ENCODE data around the gene CCDC159.
A peak's percentile ranks its signal among the peaks of the same experiment; 100 is the strongest.
"Not testable (repeated sequence)": the region's sequence is repeated elsewhere in the genome, so short reads cannot be mapped to it uniquely, and the experiment has no call there.

Gene CCDC159

GRCh38 chr19:11367528-11367927, 21.2 kb downstream of the CCDC159 start:
- DNase-seq, result no peak

- no peak for DNase-seq
Observed at GRCh38 chr19:11370744-11371143, 24.4 kb downstream of the CCDC159 start.

- no peak for DNase-seq
Observed at GRCh38 chr19:11373166-11373884, 27.0 kb downstream of the CCDC159 start.

GRCh38 chr19:11373885-11374432, 27.6 kb downstream of the CCDC159 start:
- DNase-seq, result no peak

- peak; percentile 100 for DNase-seq
Observed at GRCh38 chr19:11374433-11375142, 28.3 kb downstream of the CCDC159 start, which contains the start of gene SWSAP1. TSS of gene SWSAP1 (plus strand) at chr19:11374666. CDS start at chr19:11374681, 15 bp downstream.

DNA sequence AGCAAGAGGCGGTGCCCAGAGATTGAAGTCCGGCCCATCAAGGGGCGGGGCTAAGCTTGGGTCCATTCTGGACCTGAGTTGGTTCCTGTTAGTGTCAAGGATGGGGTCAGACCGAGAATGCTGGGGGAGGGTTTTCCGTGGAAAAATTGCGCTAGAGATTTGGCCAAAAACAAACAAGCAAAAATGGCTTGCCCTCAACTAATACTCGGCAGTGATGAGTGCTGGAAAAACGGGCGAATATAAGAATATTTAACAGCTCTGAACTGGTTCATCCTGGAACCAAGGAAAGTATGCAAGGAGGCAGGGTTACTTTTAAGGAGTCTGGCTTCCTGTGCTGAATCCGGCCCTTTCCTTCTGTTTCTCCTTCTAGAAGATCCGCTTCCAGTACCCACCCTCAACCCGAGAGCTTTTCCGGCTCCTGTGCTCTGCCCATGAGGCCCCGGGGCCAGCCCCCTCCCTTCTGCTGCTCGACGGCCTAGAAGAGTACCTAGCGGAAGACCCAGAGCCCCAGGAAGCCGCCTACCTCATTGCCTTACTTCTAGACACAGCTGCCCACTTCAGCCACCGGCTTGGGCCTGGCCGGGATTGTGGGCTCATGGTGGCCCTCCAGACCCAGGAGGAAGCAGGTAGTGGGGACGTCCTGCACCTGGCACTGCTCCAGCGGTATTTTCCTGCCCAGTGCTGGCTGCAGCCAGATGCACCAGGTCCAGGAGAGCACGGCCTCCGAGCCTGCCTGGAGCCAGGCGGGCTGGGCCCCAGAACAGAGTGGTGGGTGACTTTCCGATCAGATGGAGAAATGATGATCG, 29.0 kb downstream of the CCDC159 start:
- DNase-seq, result peak; percentile 46

GRCh38 chr19:11377237-11377636, 30.9 kb downstream of the CCDC159 start:
- peak; percentile 89 for DNase-seq

- DNase-seq, result no peak
Observed at GRCh38 chr19:11377756-11378155, 31.4 kb downstream of the CCDC159 start.

- peak; percentile 74 for DNase-seq
Observed at GRCh38 chr19:11378319-11379189, 32.2 kb downstream of the CCDC159 start.

DNA sequence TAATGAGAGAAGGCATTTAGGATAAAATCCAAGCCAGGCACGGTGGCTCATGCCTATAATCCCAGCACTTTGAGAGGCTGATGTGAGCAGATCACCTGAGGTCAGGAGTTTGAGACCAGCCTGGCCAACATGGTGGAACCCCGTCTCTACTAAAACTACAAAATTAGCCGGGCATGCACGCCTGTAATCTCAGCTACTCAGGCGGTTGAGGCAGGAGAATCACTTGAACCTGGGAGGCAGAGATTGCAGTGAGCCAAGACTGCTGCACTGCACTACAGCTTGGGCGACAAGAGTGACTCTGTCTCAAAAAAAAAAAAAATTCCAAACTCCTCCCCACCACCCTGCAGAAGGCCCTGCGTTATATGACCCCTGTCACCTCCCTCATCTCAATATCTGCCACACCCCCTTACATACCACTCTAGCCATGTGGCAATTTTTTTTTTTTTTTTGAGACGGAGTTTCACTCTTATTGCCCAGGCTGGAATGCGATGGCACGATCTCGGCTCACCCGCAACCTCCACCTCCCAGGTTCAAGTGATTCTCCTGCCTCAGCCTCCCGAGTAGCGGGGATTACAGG, 33.0 kb downstream of the CCDC159 start:
- not testable (repeated sequence) for DNase-seq

DNA sequence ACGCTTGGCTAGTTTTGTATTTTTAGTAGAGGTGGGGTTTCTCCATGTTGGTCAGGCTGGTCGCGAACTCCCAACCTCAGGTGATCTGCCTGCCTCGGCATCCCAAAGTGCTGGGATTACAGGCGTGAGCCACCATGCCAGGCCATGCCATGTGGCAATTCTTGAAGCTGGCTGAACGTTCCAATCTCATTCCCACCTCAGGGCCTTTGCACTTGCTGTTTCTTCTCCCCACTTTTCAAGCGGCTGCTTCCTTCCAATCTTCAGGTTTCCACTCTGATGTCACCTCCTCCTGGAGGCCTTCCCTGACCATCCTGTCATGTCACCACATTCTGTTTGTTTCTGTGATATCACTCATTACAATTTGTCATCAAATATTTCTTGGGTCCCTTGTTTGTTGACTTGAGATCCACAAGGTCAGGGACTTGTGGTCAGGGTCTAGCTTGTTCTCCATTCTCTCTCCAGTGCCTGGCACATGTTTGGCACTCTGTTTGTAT, 33.6 kb downstream of the CCDC159 start:
- no peak for DNase-seq

- DNase-seq, result peak; percentile 97
Observed at GRCh38 chr19:11380653-11381537, 34.6 kb downstream of the CCDC159 start.

GRCh38 chr19:11382898-11383705, 36.8 kb downstream of the CCDC159 start:
- no peak for DNase-seq

DNA sequence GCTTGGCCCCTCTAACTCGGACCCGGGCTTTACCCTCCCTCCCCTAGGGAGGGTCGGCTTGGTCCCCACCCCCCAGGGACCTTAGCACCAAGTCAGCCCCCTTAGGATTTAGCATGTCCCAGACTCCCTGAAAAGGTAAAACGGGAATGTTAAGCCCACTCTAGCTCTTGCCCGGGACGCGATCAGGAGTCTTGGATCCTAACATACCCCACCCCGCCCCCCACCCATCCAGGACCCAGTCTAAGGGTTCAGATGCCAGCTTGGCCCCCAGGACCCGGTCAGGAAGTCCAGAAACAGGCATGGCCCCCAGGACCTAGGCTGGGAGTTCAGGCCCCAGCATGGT, 37.4 kb downstream of the CCDC159 start:
- no peak for DNase-seq

DNA sequence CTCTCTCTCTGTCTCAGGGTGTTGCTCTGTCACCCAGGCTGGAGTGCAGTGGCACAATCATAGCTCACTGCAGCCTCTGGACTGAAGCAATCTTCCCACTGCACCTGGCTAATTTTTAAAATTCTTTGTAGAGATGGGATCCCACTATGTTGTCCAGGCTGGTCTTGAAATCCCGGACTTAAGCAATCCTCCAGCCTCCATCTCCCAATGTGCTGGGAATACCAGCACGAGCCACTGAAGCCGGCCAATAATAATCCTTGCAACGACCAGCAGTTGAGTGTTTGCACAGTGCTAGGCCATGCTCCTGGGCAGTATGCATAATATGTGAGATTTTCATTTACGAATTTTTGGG, 38.4 kb downstream of the CCDC159 start:
- DNase-seq, result no peak

GRCh38 chr19:11387162-11388034, 41.1 kb downstream of the CCDC159 start:
- no peak for DNase-seq

- DNase-seq, result no peak
Observed at GRCh38 chr19:11390359-11390758, 44.0 kb downstream of the CCDC159 start.

DNA sequence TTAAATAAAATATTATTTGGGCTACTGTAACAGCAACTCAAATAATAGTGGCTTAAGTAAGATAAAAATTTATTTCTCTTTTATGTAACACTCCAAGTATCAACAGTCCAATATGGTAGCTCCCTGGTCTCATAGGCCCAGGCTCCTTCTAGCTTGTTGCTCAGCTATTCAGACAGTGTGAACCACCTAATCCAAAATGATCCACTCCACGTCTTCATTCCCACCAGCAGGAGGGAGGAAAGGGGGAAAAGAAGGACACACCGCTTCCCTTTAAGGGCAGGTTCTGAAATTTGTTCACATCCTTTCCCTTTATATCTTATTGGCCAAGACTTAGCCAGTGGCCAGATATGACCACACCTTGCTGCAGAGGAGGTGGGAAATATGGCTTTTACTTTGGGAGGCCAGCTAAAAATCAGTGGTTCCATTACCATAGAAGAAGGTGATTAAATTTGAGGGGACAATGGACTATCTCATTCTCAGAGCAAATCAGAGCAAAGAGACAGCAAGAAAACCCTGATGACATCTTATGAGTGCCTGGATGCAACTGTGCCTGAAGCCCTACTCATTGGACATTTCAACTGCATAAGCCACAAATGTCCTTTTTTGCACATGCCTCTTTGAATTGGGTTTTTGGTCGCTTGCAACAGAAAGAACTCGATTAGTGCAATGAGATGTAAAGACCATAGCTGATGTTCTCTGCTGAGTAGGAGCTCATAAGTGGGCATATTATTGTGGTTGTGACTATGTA, 44.8 kb downstream of the CCDC159 start:
- DNase-seq, result no peak

Data from kidney glomerular epithelial cell (primary cell).